ENCODE results near the gene LYSMD2.

DNA sequence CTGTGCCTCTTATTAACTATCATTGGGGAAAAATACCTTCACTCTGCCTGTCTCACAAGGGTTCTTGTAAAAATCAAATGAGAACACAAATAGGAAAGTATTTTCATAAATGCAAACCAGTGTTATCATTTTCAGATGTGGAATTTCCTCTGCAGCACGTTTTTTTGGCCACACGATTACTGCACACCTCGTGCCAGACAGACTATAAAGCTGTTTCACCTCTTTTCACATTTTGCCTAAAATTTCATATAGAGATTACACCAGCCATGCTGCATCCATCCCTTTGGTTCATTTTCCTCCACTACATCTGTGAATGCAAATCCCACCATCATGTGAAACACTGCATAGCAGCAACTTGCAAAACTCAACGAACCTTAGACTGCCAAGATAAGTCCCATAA lies 12.7 kb upstream of the LYSMD2 start:
- TF ChIP-seq, protein P1, sequence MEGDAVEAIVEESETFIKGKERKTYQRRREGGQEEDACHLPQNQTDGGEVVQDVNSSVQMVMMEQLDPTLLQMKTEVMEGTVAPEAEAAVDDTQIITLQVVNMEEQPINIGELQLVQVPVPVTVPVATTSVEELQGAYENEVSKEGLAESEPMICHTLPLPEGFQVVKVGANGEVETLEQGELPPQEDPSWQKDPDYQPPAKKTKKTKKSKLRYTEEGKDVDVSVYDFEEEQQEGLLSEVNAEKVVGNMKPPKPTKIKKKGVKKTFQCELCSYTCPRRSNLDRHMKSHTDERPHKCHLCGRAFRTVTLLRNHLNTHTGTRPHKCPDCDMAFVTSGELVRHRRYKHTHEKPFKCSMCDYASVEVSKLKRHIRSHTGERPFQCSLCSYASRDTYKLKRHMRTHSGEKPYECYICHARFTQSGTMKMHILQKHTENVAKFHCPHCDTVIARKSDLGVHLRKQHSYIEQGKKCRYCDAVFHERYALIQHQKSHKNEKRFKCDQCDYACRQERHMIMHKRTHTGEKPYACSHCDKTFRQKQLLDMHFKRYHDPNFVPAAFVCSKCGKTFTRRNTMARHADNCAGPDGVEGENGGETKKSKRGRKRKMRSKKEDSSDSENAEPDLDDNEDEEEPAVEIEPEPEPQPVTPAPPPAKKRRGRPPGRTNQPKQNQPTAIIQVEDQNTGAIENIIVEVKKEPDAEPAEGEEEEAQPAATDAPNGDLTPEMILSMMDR (IDR thresholded peaks at IDR 0.05 in 4 of 5, conservative IDR thresholded peaks at IDR 0.05 in 1 of 5), result no peak
- TF ChIP-seq POLR2A (IDR thresholded peaks at IDR 0.05), result no peak
